ENCODE data around the gene KIRREL2.
A peak's percentile ranks its signal among the peaks of the same experiment; 100 is the strongest.

Gene KIRREL2

DNA sequence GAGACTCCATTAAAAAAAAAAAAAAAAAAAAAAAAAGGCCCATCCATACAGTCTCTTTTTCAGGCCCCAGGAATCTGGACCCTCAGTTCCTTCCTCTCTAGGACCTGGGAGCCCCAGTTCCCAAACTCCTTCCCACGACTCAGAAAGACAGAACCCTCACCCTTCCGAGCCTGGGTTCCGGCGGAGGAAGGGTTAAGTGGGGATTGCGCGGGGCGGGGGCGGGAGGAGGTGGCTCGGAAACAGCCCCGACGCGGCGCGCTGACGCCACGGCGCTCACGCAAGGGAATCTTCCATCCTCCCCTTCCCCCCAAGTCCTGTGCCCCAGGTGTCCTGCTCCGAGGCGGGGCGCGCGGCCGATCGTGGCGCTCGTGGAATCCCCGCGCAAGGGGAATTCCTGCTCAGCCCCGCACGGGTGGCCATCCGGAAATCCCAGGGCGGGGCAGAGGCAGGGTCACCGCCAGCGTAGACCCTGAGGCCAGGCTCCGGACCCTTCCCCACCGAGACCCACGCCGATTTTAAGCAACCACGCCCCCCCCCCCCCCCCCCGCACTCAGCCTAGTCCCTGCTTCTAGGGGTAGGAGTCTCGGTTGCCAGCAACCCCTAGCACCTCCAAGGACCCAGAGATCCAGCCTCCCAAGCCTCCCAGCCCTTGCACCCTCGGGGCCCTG, 43.0 kb downstream of the KIRREL2 start (continued):
- TF ChIP-seq ZNF416 (tag by site-specific recombination; IDR thresholded peaks at IDR 0.05) (no peak), ZEB2 (tag by site-specific recombination; IDR thresholded peaks at IDR 0.05) (peak; percentile 88), MEIS1 (CRISPR knock-in tag; IDR thresholded peaks at IDR 0.05; ENCODE audit: borderline replicate concordance) (no peak), ZNF112 (tag by site-specific recombination; IDR thresholded peaks at IDR 0.05) (no peak), ZNF626 (tag by site-specific recombination; IDR thresholded peaks at IDR 0.05) (no peak), ZBTB21 (tag by site-specific recombination; IDR thresholded peaks at IDR 0.05) (peak; percentile 90), ZNF350 (tag by site-specific recombination; IDR thresholded peaks at IDR 0.05) (no peak), SALL2 (tag by site-specific recombination; IDR thresholded peaks at IDR 0.05; ENCODE audit: borderline replicate concordance) (no peak), GLIS2 (tag by site-specific recombination; IDR thresholded peaks at IDR 0.05) (peak; percentile 55), ZNF549 (tag by site-specific recombination; IDR thresholded peaks at IDR 0.05) (no peak), ZNF169 (tag by site-specific recombination; IDR thresholded peaks at IDR 0.05) (no peak), KLF9 (tag by site-specific recombination; IDR thresholded peaks at IDR 0.05; ENCODE audit: low read depth) (peak; percentile 77), ZNF140 (tag by site-specific recombination; IDR thresholded peaks at IDR 0.05) (no peak), ZNF530 (tag by site-specific recombination; IDR thresholded peaks at IDR 0.05; ENCODE audit: low read depth) (no peak), ZNF423 (tag by site-specific recombination; IDR thresholded peaks at IDR 0.05) (peak; percentile 22; the same call in 1 of the 2 replicates), ZNF132 (tag by site-specific recombination; IDR thresholded peaks at IDR 0.05; ENCODE audit: borderline replicate concordance) (no peak), KLF16 (tag by site-specific recombination; IDR thresholded peaks at IDR 0.05) (peak; percentile 97), ZNF621 (tag by site-specific recombination; IDR thresholded peaks at IDR 0.05) (no peak), ZFHX2 (tag by site-specific recombination; conservative IDR thresholded peaks at IDR 0.05) (peak; percentile 97), EGR2 (tag by site-specific recombination; IDR thresholded peaks at IDR 0.05; ENCODE audit: low read depth) (peak; percentile 97), ZNF211 (tag by site-specific recombination; IDR thresholded peaks at IDR 0.05; ENCODE audit: low read depth) (no peak), ZNF677 (tag by site-specific recombination; IDR thresholded peaks at IDR 0.05) (no peak), SP2 (tag by site-specific recombination; IDR thresholded peaks at IDR 0.05) (peak; percentile 94), ZNF513 (tag by site-specific recombination; IDR thresholded peaks at IDR 0.05) (no peak), RBAK (tag by site-specific recombination; IDR thresholded peaks at IDR 0.05) (no peak), OVOL3 (tag by site-specific recombination; IDR thresholded peaks at IDR 0.05) (no peak), ZNF624 (tag by site-specific recombination; IDR thresholded peaks at IDR 0.05) (no peak), ZNF600 (tag by site-specific recombination; IDR thresholded peaks at IDR 0.05) (peak; percentile 82), PRDM6 (tag by site-specific recombination; IDR thresholded peaks at IDR 0.05) (no peak; the same call in 1 of the 2 replicates), ZNF707 (tag by site-specific recombination; IDR thresholded peaks at IDR 0.05) (no peak), SP7 (tag by site-specific recombination; IDR thresholded peaks at IDR 0.05) (peak; percentile 90), ZNF248 (tag by site-specific recombination; IDR thresholded peaks at IDR 0.05) (no peak)
- TF ChIP-seq, protein P1, sequence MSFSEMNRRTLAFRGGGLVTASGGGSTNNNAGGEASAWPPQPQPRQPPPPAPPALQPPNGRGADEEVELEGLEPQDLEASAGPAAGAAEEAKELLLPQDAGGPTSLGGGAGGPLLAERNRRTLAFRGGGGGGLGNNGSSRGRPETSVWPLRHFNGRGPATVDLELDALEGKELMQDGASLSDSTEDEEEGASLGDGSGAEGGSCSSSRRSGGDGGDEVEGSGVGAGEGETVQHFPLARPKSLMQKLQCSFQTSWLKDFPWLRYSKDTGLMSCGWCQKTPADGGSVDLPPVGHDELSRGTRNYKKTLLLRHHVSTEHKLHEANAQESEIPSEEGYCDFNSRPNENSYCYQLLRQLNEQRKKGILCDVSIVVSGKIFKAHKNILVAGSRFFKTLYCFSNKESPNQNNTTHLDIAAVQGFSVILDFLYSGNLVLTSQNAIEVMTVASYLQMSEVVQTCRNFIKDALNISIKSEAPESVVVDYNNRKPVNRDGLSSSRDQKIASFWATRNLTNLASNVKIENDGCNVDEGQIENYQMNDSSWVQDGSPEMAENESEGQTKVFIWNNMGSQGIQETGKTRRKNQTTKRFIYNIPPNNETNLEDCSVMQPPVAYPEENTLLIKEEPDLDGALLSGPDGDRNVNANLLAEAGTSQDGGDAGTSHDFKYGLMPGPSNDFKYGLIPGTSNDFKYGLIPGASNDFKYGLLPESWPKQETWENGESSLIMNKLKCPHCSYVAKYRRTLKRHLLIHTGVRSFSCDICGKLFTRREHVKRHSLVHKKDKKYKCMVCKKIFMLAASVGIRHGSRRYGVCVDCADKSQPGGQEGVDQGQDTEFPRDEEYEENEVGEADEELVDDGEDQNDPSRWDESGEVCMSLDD (tag by site-specific recombination; IDR thresholded peaks at IDR 0.05), result peak; percentile 97
- TF ChIP-seq, protein P2, sequence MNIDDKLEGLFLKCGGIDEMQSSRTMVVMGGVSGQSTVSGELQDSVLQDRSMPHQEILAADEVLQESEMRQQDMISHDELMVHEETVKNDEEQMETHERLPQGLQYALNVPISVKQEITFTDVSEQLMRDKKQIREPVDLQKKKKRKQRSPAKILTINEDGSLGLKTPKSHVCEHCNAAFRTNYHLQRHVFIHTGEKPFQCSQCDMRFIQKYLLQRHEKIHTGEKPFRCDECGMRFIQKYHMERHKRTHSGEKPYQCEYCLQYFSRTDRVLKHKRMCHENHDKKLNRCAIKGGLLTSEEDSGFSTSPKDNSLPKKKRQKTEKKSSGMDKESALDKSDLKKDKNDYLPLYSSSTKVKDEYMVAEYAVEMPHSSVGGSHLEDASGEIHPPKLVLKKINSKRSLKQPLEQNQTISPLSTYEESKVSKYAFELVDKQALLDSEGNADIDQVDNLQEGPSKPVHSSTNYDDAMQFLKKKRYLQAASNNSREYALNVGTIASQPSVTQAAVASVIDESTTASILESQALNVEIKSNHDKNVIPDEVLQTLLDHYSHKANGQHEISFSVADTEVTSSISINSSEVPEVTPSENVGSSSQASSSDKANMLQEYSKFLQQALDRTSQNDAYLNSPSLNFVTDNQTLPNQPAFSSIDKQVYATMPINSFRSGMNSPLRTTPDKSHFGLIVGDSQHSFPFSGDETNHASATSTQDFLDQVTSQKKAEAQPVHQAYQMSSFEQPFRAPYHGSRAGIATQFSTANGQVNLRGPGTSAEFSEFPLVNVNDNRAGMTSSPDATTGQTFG (tag by site-specific recombination; IDR thresholded peaks at IDR 0.05; ENCODE audit: borderline replicate concordance), result no peak

Data from HEK293 (cell line).